Right lobe of liver (tissue), 4 donors: ENCODE measurements around the gene RTKN2.

Experiments
- CTCF ChIP-seq, 4 donors: fragments of 200-600 bp in 3 of 4; fragments of 450-650 bp in 1 of 4; IDR thresholded peaks; one replicate each; pipeline versions ENCODE4 v1.5.1 to v1.8.0; 2016 to 2022; ENCODE audit warnings: antibody characterized with exemption in 4 of 4, mild to moderate bottlenecking in 2 of 4
- POLR2A ChIP-seq: fragments of 450-650 bp; IDR thresholded peaks from one replicate; pipeline ENCODE4 v1.6.1; 2017; ENCODE audit warnings: antibody characterized with exemption, mild to moderate bottlenecking
- donor health status: DM: no; HTN: no; CAD: no.
- donor health status: DM: no; HTN: no; CAD: no.
- donor health status: DM: no; HTN: yes; CAD: no.

- no peak for TF ChIP-seq CTCF (IDR thresholded peaks at IDR 0.05)
- TF ChIP-seq POLR2A: no peak
Measured at GRCh38 chr10:62162261-62162981, 106.2 kb downstream of the RTKN2 start.
